ENCODE measurements around the gene LHFPL3.

DNA sequence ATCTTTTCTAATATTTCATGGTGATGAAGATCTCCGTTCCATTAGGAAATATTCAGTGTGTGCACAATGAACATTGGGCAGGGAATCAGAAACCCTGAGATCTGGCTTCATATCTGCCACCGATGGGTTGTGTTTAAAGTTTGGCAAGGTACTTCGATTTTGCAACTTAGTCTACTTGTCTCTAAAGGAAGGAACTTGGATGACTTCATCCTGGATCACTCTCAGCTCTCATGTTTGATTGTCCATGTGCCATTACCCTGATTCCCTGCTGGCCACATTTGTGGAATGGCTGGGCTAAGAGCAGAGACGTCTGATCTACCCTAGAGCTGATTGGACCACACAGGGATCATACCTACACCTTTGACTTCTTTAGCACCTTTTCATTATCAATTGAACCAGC lies 508.6 kb downstream of the LHFPL3 start:
- no peak for TF ChIP-seq STAT5B (CRISPR knock-in tag; IDR thresholded peaks at IDR 0.05)
- TF ChIP-seq, protein P1, sequence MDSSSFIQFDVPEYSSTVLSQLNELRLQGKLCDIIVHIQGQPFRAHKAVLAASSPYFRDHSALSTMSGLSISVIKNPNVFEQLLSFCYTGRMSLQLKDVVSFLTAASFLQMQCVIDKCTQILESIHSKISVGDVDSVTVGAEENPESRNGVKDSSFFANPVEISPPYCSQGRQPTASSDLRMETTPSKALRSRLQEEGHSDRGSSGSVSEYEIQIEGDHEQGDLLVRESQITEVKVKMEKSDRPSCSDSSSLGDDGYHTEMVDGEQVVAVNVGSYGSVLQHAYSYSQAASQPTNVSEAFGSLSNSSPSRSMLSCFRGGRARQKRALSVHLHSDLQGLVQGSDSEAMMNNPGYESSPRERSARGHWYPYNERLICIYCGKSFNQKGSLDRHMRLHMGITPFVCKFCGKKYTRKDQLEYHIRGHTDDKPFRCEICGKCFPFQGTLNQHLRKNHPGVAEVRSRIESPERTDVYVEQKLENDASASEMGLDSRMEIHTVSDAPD (CRISPR knock-in tag; IDR thresholded peaks at IDR 0.05): no peak
- TF ChIP-seq SIN3A (IDR thresholded peaks at IDR 0.05; ENCODE audit: borderline replicate concordance, low read depth, low read length): no peak
- TF ChIP-seq ZFP37 (CRISPR knock-in tag; IDR thresholded peaks at IDR 0.05; ENCODE audit: borderline replicate concordance): no peak
- TF ChIP-seq, protein P2, sequence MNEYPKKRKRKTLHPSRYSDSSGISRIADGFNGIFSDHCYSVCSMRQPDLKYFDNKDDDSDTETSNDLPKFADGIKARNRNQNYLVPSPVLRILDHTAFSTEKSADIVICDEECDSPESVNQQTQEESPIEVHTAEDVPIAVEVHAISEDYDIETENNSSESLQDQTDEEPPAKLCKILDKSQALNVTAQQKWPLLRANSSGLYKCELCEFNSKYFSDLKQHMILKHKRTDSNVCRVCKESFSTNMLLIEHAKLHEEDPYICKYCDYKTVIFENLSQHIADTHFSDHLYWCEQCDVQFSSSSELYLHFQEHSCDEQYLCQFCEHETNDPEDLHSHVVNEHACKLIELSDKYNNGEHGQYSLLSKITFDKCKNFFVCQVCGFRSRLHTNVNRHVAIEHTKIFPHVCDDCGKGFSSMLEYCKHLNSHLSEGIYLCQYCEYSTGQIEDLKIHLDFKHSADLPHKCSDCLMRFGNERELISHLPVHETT (CRISPR knock-in tag; conservative IDR thresholded peaks at IDR 0.05): no peak
- TF ChIP-seq, protein P3, sequence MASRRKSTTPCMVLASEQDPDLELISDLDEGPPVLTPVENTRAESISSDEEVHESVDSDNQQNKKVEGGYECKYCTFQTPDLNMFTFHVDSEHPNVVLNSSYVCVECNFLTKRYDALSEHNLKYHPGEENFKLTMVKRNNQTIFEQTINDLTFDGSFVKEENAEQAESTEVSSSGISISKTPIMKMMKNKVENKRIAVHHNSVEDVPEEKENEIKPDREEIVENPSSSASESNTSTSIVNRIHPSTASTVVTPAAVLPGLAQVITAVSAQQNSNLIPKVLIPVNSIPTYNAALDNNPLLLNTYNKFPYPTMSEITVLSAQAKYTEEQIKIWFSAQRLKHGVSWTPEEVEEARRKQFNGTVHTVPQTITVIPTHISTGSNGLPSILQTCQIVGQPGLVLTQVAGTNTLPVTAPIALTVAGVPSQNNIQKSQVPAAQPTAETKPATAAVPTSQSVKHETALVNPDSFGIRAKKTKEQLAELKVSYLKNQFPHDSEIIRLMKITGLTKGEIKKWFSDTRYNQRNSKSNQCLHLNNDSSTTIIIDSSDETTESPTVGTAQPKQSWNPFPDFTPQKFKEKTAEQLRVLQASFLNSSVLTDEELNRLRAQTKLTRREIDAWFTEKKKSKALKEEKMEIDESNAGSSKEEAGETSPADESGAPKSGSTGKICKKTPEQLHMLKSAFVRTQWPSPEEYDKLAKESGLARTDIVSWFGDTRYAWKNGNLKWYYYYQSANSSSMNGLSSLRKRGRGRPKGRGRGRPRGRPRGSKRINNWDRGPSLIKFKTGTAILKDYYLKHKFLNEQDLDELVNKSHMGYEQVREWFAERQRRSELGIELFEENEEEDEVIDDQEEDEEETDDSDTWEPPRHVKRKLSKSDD (CRISPR knock-in tag; IDR thresholded peaks at IDR 0.05; ENCODE audit: low read depth): no peak
- TF ChIP-seq EP300 (IDR thresholded peaks at IDR 0.05; ENCODE audit: low read depth in 2 of 2, low read length in 2 of 2): no peak
- no peak for TF ChIP-seq EP300 (CRISPR knock-in tag; IDR thresholded peaks at IDR 0.05; ENCODE audit: borderline replicate concordance)
- TF ChIP-seq CAMTA2 (CRISPR knock-in tag; IDR thresholded peaks at IDR 0.05; ENCODE audit: borderline replicate concordance): no peak
- no peak for TF ChIP-seq HCFC1 (IDR thresholded peaks at IDR 0.05; ENCODE audit: low read depth, low read length)
- no peak for TF ChIP-seq SETDB1 (CRISPR knock-in tag; IDR thresholded peaks at IDR 0.05; ENCODE audit: borderline replicate concordance)
- no peak for TF ChIP-seq EZH2 (conservative IDR thresholded peaks at IDR 0.05; ENCODE audit: low read depth, low read length)
